OCI-LY1 (cell line): ENCODE data around the gene NFIA.

ENCODE experiments used
- CTCF ChIP-seq: fragments of 200-600 bp; sonication (generic), shearing (Covaris generic); IDR thresholded peaks from 2 replicates; pipeline ENCODE4 v1.5.1; 2017; ENCODE audit warnings: mild to moderate bottlenecking, antibody characterized with exemption, low read length, moderate library complexity, mixed read lengths
- EZH2 ChIP-seq: fragments of 200-600 bp; sonication (generic), shearing (Covaris generic); IDR thresholded peaks from 2 replicates; pipeline ENCODE4 v1.8.0; 2017; ENCODE audit warnings: borderline replicate concordance, mixed run types, mild to moderate bottlenecking, antibody characterized with exemption, low read length, moderate library complexity, mixed read lengths

- no peak for TF ChIP-seq CTCF
- TF ChIP-seq EZH2, result no peak
Observed at GRCh38 chr1:61095470-61095812, 13.1 kb downstream of the NFIA start.
